Measurements from ENCODE around the gene ATP2C1. TPM values are rescaled to one million over a fixed set of nuclear protein-coding genes. Genes with fewer than 3 reads are reported as not detected.

The ATP2C1 gene
- total RNA-seq, 1 donor from 2014 or later = 102 TPM

DNA sequence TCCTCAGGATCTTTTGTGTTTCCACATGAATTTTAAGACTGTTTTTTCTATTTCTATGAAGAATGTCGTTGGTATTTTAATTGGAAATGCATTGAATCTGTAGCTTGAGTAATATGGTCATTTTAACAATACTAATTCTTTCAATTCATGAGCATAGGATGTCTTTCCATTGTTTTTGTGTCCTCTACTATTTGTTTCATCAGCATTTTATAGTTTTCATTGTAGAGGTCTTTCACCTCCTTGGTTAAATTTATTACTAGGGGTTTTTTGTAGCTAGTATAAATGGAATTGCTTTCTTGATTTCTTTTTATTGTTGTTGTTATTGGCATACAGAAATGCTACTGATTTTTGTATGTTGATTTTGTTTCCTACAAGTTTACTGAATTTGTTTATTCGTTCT, 17.3 kb upstream of the ATP2C1 start:
- Mint-ChIP-seq H3K27ac (ENCODE audit: unreplicated experiment) (no peak overlapping the region), H3K4me1 (ENCODE audit: unreplicated experiment) (no peaks in the 10 kb centered on the region), H3K9me3 (ENCODE audit: unreplicated experiment) (no peaks in the 10 kb centered on the region), H3K36me3 (ENCODE audit: low read depth, unreplicated experiment) (no peaks in the 10 kb centered on the region), H3K4me3 (ENCODE audit: unreplicated experiment) (no peak overlapping the region), H3K27me3 (ENCODE audit: unreplicated experiment) (peaks cover 3% of the 10 kb centered on the region)
- no peak for DNase-seq (ENCODE audit: low spot score)
- TF ChIP-seq, protein P1, sequence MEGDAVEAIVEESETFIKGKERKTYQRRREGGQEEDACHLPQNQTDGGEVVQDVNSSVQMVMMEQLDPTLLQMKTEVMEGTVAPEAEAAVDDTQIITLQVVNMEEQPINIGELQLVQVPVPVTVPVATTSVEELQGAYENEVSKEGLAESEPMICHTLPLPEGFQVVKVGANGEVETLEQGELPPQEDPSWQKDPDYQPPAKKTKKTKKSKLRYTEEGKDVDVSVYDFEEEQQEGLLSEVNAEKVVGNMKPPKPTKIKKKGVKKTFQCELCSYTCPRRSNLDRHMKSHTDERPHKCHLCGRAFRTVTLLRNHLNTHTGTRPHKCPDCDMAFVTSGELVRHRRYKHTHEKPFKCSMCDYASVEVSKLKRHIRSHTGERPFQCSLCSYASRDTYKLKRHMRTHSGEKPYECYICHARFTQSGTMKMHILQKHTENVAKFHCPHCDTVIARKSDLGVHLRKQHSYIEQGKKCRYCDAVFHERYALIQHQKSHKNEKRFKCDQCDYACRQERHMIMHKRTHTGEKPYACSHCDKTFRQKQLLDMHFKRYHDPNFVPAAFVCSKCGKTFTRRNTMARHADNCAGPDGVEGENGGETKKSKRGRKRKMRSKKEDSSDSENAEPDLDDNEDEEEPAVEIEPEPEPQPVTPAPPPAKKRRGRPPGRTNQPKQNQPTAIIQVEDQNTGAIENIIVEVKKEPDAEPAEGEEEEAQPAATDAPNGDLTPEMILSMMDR (IDR thresholded peaks at IDR 0.05; ENCODE audit: unreplicated experiment) = no peak

DNA sequence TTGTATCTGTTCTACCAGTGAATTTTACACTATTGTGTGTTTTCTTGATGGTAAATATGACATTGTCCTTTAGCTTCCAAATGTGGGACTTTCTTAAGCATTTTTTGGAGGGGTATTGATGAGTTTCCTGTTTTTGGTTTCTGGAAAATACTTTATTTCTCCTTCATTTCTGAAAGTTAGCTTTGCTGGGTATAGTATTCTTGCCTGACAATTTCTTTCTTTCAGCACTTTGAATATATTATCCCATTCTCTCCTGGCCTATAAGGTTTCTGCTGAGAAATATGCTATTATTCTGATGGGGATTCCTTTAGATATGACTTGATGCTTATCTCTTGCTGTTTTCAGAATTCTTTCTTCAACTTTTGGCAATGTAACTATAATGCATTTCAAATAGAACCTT, 15.4 kb upstream of the ATP2C1 start:
- Mint-ChIP-seq H3K4me1 (ENCODE audit: unreplicated experiment) (no peaks in the 10 kb centered on the region), H3K36me3 (ENCODE audit: low read depth, unreplicated experiment) (no peaks in the 10 kb centered on the region), H3K27ac (ENCODE audit: unreplicated experiment) (no peak overlapping the region), H3K9me3 (ENCODE audit: unreplicated experiment) (no peaks in the 10 kb centered on the region), H3K4me3 (ENCODE audit: unreplicated experiment) (no peak overlapping the region), H3K27me3 (ENCODE audit: unreplicated experiment) (peaks cover 3% of the 10 kb centered on the region)
- DNase-seq (ENCODE audit: low spot score) = no peak
- TF ChIP-seq, protein P1 (IDR thresholded peaks at IDR 0.05; ENCODE audit: unreplicated experiment) = no peak

DNA sequence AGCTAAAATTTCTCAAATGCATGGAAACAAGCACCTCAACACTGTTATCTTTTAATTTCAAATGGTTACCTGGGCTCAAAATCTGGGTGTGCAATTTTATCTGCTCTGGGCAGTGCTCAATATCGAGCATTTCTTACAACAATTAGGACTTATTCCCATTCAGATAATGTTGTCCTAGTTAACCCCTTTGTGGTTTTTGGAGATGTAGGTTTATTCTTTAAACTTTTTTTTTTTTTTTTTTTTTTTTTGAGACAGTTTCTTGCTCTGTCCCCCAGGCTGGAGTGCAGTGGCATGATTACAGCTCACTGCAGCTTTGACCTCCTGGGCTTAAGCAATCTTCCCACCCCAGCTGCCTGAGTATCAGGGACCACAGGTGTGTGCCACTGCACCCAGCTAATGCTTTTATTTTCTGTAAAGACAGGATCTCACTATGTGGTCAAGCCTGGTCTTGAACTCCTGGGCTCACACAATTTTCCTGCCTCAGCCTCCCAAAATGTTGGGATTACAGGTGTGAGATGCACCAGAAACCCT, 4.4 kb upstream of the ATP2C1 start:
- peaks cover 2% of the 10 kb centered on the region for H3K27me3 Mint-ChIP-seq (ENCODE audit: unreplicated experiment)
- H3K27ac Mint-ChIP-seq (ENCODE audit: unreplicated experiment) = no peak overlapping the region
- no peak overlapping the region for H3K4me3 Mint-ChIP-seq (ENCODE audit: unreplicated experiment)
- H3K9me3 Mint-ChIP-seq (ENCODE audit: unreplicated experiment) = no peaks in the 10 kb centered on the region
- DNase-seq (ENCODE audit: low spot score) = no peak
- TF ChIP-seq, protein P1 (IDR thresholded peaks at IDR 0.05; ENCODE audit: unreplicated experiment) = no peak
- H3K36me3 Mint-ChIP-seq (ENCODE audit: low read depth, unreplicated experiment) = no peaks in the 10 kb centered on the region
- no peaks in the 10 kb centered on the region for H3K4me1 Mint-ChIP-seq (ENCODE audit: unreplicated experiment)

DNA sequence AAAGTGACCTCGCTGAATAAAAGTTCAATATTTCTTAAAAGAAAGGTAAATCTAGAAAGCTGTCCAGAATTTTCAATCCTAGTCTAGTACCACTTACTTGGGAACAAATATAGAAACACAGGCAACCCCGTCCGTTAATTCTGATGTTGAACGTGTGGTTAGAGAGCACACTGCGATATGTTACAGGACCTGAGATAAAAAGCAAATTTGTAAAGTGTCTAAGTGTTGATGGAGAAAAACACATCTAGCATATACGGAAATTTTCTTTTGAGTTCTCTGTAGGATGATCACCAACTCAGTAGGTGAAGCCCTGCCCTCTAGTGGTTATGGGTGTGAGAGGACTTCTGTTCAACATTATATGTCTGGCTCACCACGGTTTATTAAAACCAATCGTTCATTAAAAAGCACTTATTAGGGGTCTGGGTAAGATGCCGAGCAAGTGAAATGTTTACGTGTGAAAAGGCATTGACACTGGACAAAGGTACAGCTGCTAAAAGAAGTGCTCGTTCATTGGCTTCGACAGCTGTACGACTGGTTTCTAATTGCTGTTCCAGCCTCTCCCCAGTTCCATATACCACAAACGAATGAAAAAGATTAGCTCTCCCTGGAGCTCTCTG, 1.0 kb upstream of the ATP2C1 start:
- H3K4me1 Mint-ChIP-seq (ENCODE audit: unreplicated experiment) = peaks cover 24% of the 10 kb centered on the region
- DNase-seq (ENCODE audit: low spot score) = peak; percentile 59
- TF ChIP-seq, protein P1 (IDR thresholded peaks at IDR 0.05; ENCODE audit: unreplicated experiment) = peak; percentile 77
- no peaks in the 10 kb centered on the region for H3K36me3 Mint-ChIP-seq (ENCODE audit: low read depth, unreplicated experiment)
- H3K9me3 Mint-ChIP-seq (ENCODE audit: unreplicated experiment) = no peaks in the 10 kb centered on the region
- H3K4me3 Mint-ChIP-seq (ENCODE audit: unreplicated experiment) = peak overlapping the region; percentile 95
- H3K27me3 Mint-ChIP-seq (ENCODE audit: unreplicated experiment) = peaks cover 5% of the 10 kb centered on the region
- H3K27ac Mint-ChIP-seq (ENCODE audit: unreplicated experiment) = peak overlapping the region; percentile 95
